ENCODE data around the gene VEZT. TPM values are rescaled to one million over a fixed set of nuclear protein-coding genes. Genes with fewer than 3 reads are reported as not detected.
A peak's percentile ranks its signal among the peaks of the same experiment; 100 is the strongest.
"Not testable (repeated sequence)": the region's sequence is repeated elsewhere in the genome, so short reads cannot be mapped to it uniquely, and the experiment has no call there.

VEZT gene
- total RNA-seq, 4 donors from 2014 or later: 101 to 186 (median 160) TPM

GRCh38 chr12:95237315-95237714 lies 19.7 kb downstream of the VEZT start:
- intact Hi-C loops (cut with DNase I): no loop called here
- no peak for TF ChIP-seq POLR2A (IDR thresholded peaks at IDR 0.05)
- TF ChIP-seq, protein P1, sequence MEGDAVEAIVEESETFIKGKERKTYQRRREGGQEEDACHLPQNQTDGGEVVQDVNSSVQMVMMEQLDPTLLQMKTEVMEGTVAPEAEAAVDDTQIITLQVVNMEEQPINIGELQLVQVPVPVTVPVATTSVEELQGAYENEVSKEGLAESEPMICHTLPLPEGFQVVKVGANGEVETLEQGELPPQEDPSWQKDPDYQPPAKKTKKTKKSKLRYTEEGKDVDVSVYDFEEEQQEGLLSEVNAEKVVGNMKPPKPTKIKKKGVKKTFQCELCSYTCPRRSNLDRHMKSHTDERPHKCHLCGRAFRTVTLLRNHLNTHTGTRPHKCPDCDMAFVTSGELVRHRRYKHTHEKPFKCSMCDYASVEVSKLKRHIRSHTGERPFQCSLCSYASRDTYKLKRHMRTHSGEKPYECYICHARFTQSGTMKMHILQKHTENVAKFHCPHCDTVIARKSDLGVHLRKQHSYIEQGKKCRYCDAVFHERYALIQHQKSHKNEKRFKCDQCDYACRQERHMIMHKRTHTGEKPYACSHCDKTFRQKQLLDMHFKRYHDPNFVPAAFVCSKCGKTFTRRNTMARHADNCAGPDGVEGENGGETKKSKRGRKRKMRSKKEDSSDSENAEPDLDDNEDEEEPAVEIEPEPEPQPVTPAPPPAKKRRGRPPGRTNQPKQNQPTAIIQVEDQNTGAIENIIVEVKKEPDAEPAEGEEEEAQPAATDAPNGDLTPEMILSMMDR (IDR thresholded peaks at IDR 0.05): no peak
- peak overlapping the region; percentile 2 to 39 (median 26) for H3K27ac ChIP-seq
- DNase-seq: no peak
- H3K4me1 ChIP-seq: peaks cover 20 to 30% of the 10 kb centered on the region in 2 donors
- H3K4me3 ChIP-seq (replicated peaks in 1 of 3): no peak overlapping the region
- H3K27me3 ChIP-seq: no peaks in the 10 kb centered on the region
- no peaks in the 10 kb centered on the region for H3K36me3 ChIP-seq
- no peaks in the 10 kb centered on the region for H3K9me3 ChIP-seq
- 48 to 51% methylated on average over 1 of the region's 1 CpG for WGBS, 2 donors

- Histone ChIP-seq H3K4me1 (peaks cover 18 to 26% of the 10 kb centered on the region in 2 donors), H3K36me3 (no peaks in the 10 kb centered on the region), H3K9me3 (no peaks in the 10 kb centered on the region), H3K27ac (peak overlapping the region in 1 of 3 donors; percentile 1), H3K4me3 (replicated peaks in 1 of 3) (no peak overlapping the region), H3K27me3 (no peaks in the 10 kb centered on the region)
- DNase-seq: no peak
- WGBS, 2 donors: 71 to 78% methylated on average over 1 of the region's 1 CpG
- TF ChIP-seq, protein P1 (IDR thresholded peaks at IDR 0.05): no peak
- no peak for TF ChIP-seq POLR2A (IDR thresholded peaks at IDR 0.05)
- intact Hi-C loops (cut with DNase I): no loop called here
These were observed 20.5 kb downstream of the VEZT start for GRCh38 chr12:95238150-95238549.

- H3K36me3 ChIP-seq: no peaks in the 10 kb centered on the region
- H3K27me3 ChIP-seq: no peaks in the 10 kb centered on the region
- DNase-seq: no peak
- no peak overlapping the region for H3K4me3 ChIP-seq (replicated peaks in 1 of 3)
- no peaks in the 10 kb centered on the region for H3K9me3 ChIP-seq
- H3K4me1 ChIP-seq: peaks cover 14 to 26% of the 10 kb centered on the region in 2 donors
- intact Hi-C loops (cut with DNase I): no loop called here
- no peak for TF ChIP-seq POLR2A (IDR thresholded peaks at IDR 0.05)
- TF ChIP-seq, protein P1 (IDR thresholded peaks at IDR 0.05): no peak
- H3K27ac ChIP-seq: peak overlapping the region in 2 of 3 donors; percentile 49 to 77
These were observed 21.6 kb downstream of the VEZT start for GRCh38 chr12:95239216-95239615.

DNA sequence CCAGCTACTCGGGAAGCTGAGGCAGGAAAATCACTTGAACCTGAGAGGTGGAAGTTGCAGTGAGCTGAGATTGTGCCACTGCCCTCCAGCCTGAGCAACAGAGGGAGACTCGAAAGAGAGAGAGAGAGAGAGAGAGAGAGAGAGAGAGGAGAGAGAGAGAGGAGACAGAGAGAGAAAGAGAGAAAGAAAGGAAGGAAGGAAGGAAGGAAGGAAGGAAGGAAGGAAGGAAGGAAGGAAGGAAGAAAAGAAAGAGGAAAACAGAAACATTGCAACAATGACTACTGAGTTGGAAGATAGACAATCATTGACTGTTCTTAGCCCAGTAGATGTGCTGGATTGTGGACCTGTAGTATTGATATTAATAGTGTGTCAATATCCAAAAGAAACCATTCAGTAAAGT lies 22.2 kb downstream of the VEZT start:
- Histone ChIP-seq H3K27ac (peak overlapping the region in 2 of 3 donors; percentile 49 to 77), H3K4me1 (peaks cover 12 to 30% of the 10 kb centered on the region in 2 donors)
- 67 to 69% methylated on average over 2 of the region's 2 CpGs for WGBS, 2 donors
- DNase-seq; H3K27me3 ChIP-seq; H3K9me3 ChIP-seq; intact Hi-C loops (cut with DNase I); H3K36me3 ChIP-seq; H3K4me3 ChIP-seq (replicated peaks in 1 of 3): not testable (repeated sequence)

DNA sequence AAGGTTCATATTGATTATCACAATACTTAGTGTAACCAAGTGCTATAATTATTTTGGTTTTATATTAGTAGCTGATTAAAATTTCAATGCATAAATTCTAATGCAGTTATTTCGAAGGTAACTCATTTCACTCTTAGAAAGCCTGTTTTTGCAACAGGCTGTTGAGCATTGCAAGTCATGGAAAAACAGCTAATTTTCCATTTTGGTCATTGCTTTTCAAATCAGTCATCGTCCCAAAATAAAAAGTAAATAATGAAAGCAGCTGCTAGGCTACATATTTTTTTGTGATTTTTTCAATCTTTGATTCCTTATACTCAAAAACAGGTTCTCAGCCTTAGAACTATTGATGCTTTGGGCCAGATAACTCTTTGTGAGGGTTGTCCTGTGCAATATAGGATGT lies 22.9 kb downstream of the VEZT start:
- WGBS, 2 donors: 86 to 87% methylated on average over 2 of the region's 2 CpGs
- Histone ChIP-seq H3K27me3 (no peaks in the 10 kb centered on the region), H3K4me3 (replicated peaks in 1 of 3) (no peak overlapping the region), H3K36me3 (no peaks in the 10 kb centered on the region), H3K9me3 (no peaks in the 10 kb centered on the region), H3K27ac (peak overlapping the region in 1 of 3 donors; percentile 77), H3K4me1 (peaks cover 12 to 36% of the 10 kb centered on the region in 2 donors)
- no peak for DNase-seq
- intact Hi-C loops (cut with DNase I): no loop called here
- TF ChIP-seq, protein P1 (IDR thresholded peaks at IDR 0.05): no peak
- no peak for TF ChIP-seq POLR2A (IDR thresholded peaks at IDR 0.05)

DNA sequence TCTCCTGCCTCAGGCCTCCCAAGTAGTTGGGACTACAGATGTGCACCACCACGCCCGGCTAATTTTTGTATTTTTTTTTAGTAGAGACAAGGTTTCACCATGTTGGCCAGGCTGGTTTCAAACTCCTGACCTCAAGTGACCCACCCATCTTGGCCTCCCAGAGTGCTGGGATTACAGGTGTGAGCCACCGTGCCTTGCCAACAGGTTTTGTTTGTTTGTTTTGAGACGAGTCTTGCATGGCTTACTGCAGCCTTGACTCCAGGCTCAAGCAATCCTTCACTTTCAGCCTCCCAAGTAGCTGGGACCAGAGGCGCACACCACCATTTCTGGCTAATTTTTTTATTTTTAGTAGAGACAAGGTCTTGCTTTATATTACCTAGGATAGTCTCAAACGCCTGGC lies 23.5 kb downstream of the VEZT start:
- H3K27ac ChIP-seq: peak overlapping the region in 1 of 3 donors; percentile 77
- DNase-seq; H3K27me3 ChIP-seq; H3K4me3 ChIP-seq (replicated peaks in 1 of 3); H3K36me3 ChIP-seq; intact Hi-C loops (cut with DNase I); H3K9me3 ChIP-seq: not testable (repeated sequence)
- WGBS, 2 donors: 83 to 89% methylated on average over 6 of the region's 6 CpGs
- peaks cover 12 to 42% of the 10 kb centered on the region in 2 donors for H3K4me1 ChIP-seq

All from thyroid gland (tissue), 4 donors.